GM12878 (cell line): ENCODE data around the gene PRRG1. TPM values are rescaled to one million over a fixed set of nuclear protein-coding genes. Genes with fewer than 3 reads are reported as not detected.

ENCODE experiments used
- ATAC-seq: fragments of 200-7000 bp; cut with Tn5 transposase; 3 replicates; pipeline ENCODE4 v1.9.1; 2020; ENCODE audit warnings: mild to moderate bottlenecking, moderate library complexity
- BruUV-seq: library from RNA; stranded (reverse); fragments of 400-500 nt; replicated peaks from 2 replicates; lab custom pipeline; 2021; lab: Mats Ljungman, UMichigan
- CTCF ChIA-PET: fragments of 300-600 bp; sonication (Branson Sonifier 250); formaldehyde crosslinking; extraction: SDS; loops from one replicate; lab custom pipeline; 2021; ENCODE audit warnings: inconsistent platforms; lab: Yijun Ruan, JAX
- POLR2A ChIA-PET: fragments of 350-600 bp; formaldehyde crosslinking; extraction: SDS; loops from one replicate; lab custom pipeline; 2021; ENCODE audit warnings: inconsistent platforms; lab: Charles Lee
- RAD21 ChIA-PET: fragments of 300-600 bp; sonication (Branson Sonifier 250); formaldehyde crosslinking; loops from one replicate; lab custom pipeline; 2023; ENCODE audit warnings: antibody characterized with exemption; ENCODE audit not compliant: unreplicated experiment; lab: Charles Lee
- SMC1A ChIA-PET: fragments of 300-600 bp; sonication (Branson Sonifier 250); formaldehyde crosslinking; loops from one replicate; lab custom pipeline; 2023; ENCODE audit not compliant: unreplicated experiment, uncharacterized antibody; lab: Charles Lee
- DNase-seq: peaks from one replicate; pipeline ENCODE4 v3.0.0-alpha.2; 2011; ENCODE audit warnings: low read depth, low spot score
- FAIRE-seq: peaks from 3 replicates; lab custom pipeline; 2011; peaks lifted over from hg19 to GRCh38; lab: Jason Lieb, UNC
- H2AFZ ChIP-seq: 2 replicates; pipeline ENCODE4 v1.6.0; 2011; ENCODE audit warnings: low read depth, low read length, control low read depth; ENCODE audit not compliant: control insufficient read depth
- H3K27ac ChIP-seq: 2 replicates; pipeline ENCODE4 v1.5.1; 2011; ENCODE audit warnings: control low read depth; ENCODE audit not compliant: control insufficient read depth, insufficient read depth
- H3K27me3 ChIP-seq, 2 experiments: replicated peaks in 1 of 2; 2 replicates each; pipeline versions ENCODE4 v1.6.0 to v1.6.1; 2011; ENCODE audit warnings: low read length in 1 of 2; ENCODE audit not compliant: control insufficient read depth in 2 of 2, insufficient read depth in 2 of 2
- H3K36me3 ChIP-seq, 2 experiments: 2 replicates each; pipeline ENCODE4 v1.5.1; 2011; ENCODE audit warnings: low read length in 1 of 2; ENCODE audit not compliant: control insufficient read depth in 2 of 2, insufficient read depth in 2 of 2
- H3K4me1 ChIP-seq: 2 replicates; pipeline ENCODE4 v1.6.1; 2011; ENCODE audit warnings: mild to moderate bottlenecking, low read length, moderate library complexity, mixed read lengths; ENCODE audit not compliant: control insufficient read depth, insufficient read depth
- H3K4me2 ChIP-seq: 2 replicates; pipeline ENCODE4 v1.6.0; 2011; ENCODE audit warnings: control low read depth; ENCODE audit not compliant: control insufficient read depth, insufficient read depth
- H3K4me3 ChIP-seq: fragments of 200-600 bp; sonication (generic); 2 replicates; pipeline ENCODE4 v1.5.1; 2016
- H3K79me2 ChIP-seq: 2 replicates; pipeline ENCODE4 v1.6.0; 2011; ENCODE audit warnings: low read length; ENCODE audit not compliant: control insufficient read depth, insufficient read depth
- H3K9ac ChIP-seq: 2 replicates; pipeline ENCODE4 v1.8.0; 2011; ENCODE audit warnings: low read length, control low read depth, mixed read lengths; ENCODE audit not compliant: control insufficient read depth, insufficient read depth
- H3K9me3 ChIP-seq: replicated peaks from 3 replicates; pipeline ENCODE4 v1.5.1; 2011; ENCODE audit warnings: mild to moderate bottlenecking, low read length; ENCODE audit not compliant: control insufficient read depth, insufficient read depth
- H4K20me1 ChIP-seq: 2 replicates; pipeline ENCODE4 v1.6.0; 2011; ENCODE audit not compliant: control insufficient read depth, insufficient read depth
- ASH2L ChIP-seq: fragments of 300-600, 200-600 bp; sonication (generic); IDR thresholded peaks from 2 replicates; pipeline ENCODE4 v1.6.1; 2017; ENCODE audit warnings: low read depth, mild to moderate bottlenecking, borderline replicate concordance
- BHLHE40 ChIP-seq, 2 experiments: fragments of 450-650 bp in 1 of 2; IDR thresholded peaks; 2 replicates each; pipeline ENCODE4 v1.6.1; 2011 to 2017; ENCODE audit warnings: low read depth in 2 of 2, borderline replicate concordance in 1 of 2, improper control_type of control experiment in 1 of 2, low read length in 1 of 2, mild to moderate bottlenecking in 1 of 2
- BMI1 ChIP-seq: fragments of 450-650 bp; IDR thresholded peaks from 2 replicates; pipeline ENCODE4 v1.6.1; 2016; ENCODE audit warnings: mild to moderate bottlenecking, moderate library complexity, borderline replicate concordance
- CHD2 ChIP-seq: IDR thresholded peaks from 2 replicates; pipeline ENCODE4 v1.6.1; 2011; ENCODE audit warnings: low read depth, low read length, improper control_type of control experiment, borderline replicate concordance
- HDAC2 ChIP-seq: fragments of 200-600 bp; sonication (generic); IDR thresholded peaks from 2 replicates; pipeline ENCODE4 v1.6.1; 2017
- IRF4 ChIP-seq: IDR thresholded peaks from 2 replicates; pipeline ENCODE4 v1.6.1; 2011; ENCODE audit warnings: low read depth, low read length
- LARP7 ChIP-seq: fragments of 450-650 bp; IDR thresholded peaks from 2 replicates; pipeline ENCODE4 v1.6.1; 2017; ENCODE audit warnings: mild to moderate bottlenecking
- NRF1 ChIP-seq: conservative IDR thresholded peaks from 2 replicates; pipeline ENCODE4 v1.6.1; 2011; ENCODE audit warnings: mild to moderate bottlenecking, low read depth, low read length, improper control_type of control experiment
- RB1 ChIP-seq: fragments of 450-650 bp; formaldehyde crosslinking; IDR thresholded peaks from 2 replicates; pipeline ENCODE4 v1.6.1; 2017; ENCODE audit warnings: mild to moderate bottlenecking, borderline replicate concordance
- RFX5 ChIP-seq: IDR thresholded peaks from 2 replicates; pipeline ENCODE4 v1.6.1; 2011; ENCODE audit warnings: low read depth, low read length, improper control_type of control experiment
- SRF ChIP-seq, 2 experiments: IDR thresholded peaks; 2 replicates each; pipeline ENCODE4 v1.6.1; 2011; ENCODE audit warnings: low read depth in 2 of 2, low read length in 2 of 2, mild to moderate bottlenecking in 1 of 2, moderate library complexity in 1 of 2
- TAF1 ChIP-seq: IDR thresholded peaks from 2 replicates; pipeline ENCODE4 v1.6.1; 2011; ENCODE audit warnings: mild to moderate bottlenecking, low read depth, low read length, borderline replicate concordance
- TARDBP ChIP-seq: IDR thresholded peaks from 2 replicates; pipeline ENCODE4 v1.6.1; 2016; ENCODE audit warnings: borderline replicate concordance
- ZNF274 ChIP-seq: IDR thresholded peaks from one replicate; pipeline ENCODE4 v1.8.0; 2011; ENCODE audit not compliant: insufficient read length, insufficient read depth
- WGBS: methylation state at CpG from one replicate; pipeline ENCODE4 v1.1.6; 2016; ENCODE audit warnings: low lambda C conversion rate; ENCODE audit not compliant: insufficient replicate concordance, insufficient coverage; ENCODE audit errors: missing lambda C conversion rate; 5-methylcytosine and 5-hydroxymethylcytosine counted together
- in situ Hi-C: fragments of 300-500 bp; cut with MboI; formaldehyde crosslinking; loops from 9 replicates; pipeline ENCODE4 v1.14.3; 2018; ENCODE audit warnings: mixed read lengths
- intact Hi-C: fragments of 100-400 bp; cut with micrococcal nuclease; formaldehyde crosslinking; loops from one replicate; pipeline ENCODE4 v1.14.2; 2022; ENCODE audit not compliant: unreplicated experiment
- polyA plus RNA-seq, 11 experiments: library from polyadenylated mRNA; depleted of rRNA in 4 of 11; unstranded in 6 of 11; stranded (reverse) in 5 of 11; fragments of >200 nt; fragmentation: Nextera tagmentation in 4 of 11; fragmentation: Illumina TruSeq in 1 of 11; extraction: Ambion mirVana in 4 of 11; extraction: Trizol in 1 of 11; gene quantifications; 1 replicate in 1 of 11; 2 replicates in 10 of 11; pipeline versions ENCODE4 v1.2.1 to v1.2.3, GENCODE V29; 2011 to 2016; ENCODE audit warnings: inconsistent platforms in 2 of 11, missing spikeins in 2 of 11, low read depth in 1 of 11
- total RNA-seq, 4 experiments: library from RNA; depleted of rRNA in 3 of 4; stranded (reverse); fragments of >200 nt in 3 of 4; fragmentation: Illumina TruSeq in 1 of 4; extraction: Trizol in 1 of 4; gene quantifications; 2 replicates each; pipeline versions ENCODE4 v1.2.1 to v1.2.3, GENCODE V29; 2013 to 2021
- TF ChIP-seq, protein P1 (sequence below): fragments of 450-650 bp; IDR thresholded peaks from 2 replicates; pipeline ENCODE4 v1.6.1; 2016; ENCODE audit warnings: mild to moderate bottlenecking
- TF ChIP-seq, protein P2 (sequence below): fragments of 450-650 bp; IDR thresholded peaks from 2 replicates; pipeline ENCODE4 v1.6.1; 2017; ENCODE audit warnings: low read depth, mild to moderate bottlenecking, moderate library complexity
- TF ChIP-seq, protein P3 (sequence below): fragments of 450-650 bp; IDR thresholded peaks from 2 replicates; pipeline ENCODE4 v1.6.1; 2016; ENCODE audit warnings: mild to moderate bottlenecking, moderate library complexity, borderline replicate concordance

Gene PRRG1
- total and polyA plus RNA-seq, 10 of the 15 experiments (the other 5 are each of a cell fraction or from before 2014, with no cell fraction given) = not detected

DNA sequence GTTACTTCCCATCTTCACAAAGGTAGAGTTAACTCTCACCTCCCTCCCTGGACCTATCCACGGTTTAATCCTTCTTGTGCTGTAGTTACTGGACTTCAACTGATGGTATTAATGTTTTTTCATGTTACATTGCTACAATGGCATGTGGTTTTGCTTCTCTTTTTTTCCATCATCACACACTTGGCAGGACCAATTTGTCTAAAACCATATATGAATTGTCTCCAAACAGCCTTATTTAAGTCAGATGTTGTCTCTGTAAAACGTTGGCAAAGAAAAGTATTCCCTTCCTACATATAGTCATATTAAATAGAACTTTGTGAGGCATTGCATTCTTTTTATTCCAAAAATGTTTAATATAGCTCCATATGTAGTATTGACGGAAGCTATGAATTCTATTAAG lies 15.5 kb downstream of the PRRG1 start (continued):
- no peak for TF ChIP-seq TAF1
- no peak for TF ChIP-seq HDAC2
- TF ChIP-seq RFX5 = no peak
- TF ChIP-seq, protein P1, sequence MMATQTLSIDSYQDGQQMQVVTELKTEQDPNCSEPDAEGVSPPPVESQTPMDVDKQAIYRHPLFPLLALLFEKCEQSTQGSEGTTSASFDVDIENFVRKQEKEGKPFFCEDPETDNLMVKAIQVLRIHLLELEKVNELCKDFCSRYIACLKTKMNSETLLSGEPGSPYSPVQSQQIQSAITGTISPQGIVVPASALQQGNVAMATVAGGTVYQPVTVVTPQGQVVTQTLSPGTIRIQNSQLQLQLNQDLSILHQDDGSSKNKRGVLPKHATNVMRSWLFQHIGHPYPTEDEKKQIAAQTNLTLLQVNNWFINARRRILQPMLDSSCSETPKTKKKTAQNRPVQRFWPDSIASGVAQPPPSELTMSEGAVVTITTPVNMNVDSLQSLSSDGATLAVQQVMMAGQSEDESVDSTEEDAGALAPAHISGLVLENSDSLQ = no peak
- no peak for TF ChIP-seq TARDBP
- no peak for TF ChIP-seq NRF1
- no peak for TF ChIP-seq CHD2
- TF ChIP-seq, protein P2, sequence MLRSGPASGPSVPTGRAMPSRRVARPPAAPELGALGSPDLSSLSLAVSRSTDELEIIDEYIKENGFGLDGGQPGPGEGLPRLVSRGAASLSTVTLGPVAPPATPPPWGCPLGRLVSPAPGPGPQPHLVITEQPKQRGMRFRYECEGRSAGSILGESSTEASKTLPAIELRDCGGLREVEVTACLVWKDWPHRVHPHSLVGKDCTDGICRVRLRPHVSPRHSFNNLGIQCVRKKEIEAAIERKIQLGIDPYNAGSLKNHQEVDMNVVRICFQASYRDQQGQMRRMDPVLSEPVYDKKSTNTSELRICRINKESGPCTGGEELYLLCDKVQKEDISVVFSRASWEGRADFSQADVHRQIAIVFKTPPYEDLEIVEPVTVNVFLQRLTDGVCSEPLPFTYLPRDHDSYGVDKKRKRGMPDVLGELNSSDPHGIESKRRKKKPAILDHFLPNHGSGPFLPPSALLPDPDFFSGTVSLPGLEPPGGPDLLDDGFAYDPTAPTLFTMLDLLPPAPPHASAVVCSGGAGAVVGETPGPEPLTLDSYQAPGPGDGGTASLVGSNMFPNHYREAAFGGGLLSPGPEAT = no peak
- no peak for TF ChIP-seq SRF (IDR thresholded peaks at IDR 0.05; ENCODE audit: low read depth in 2 of 2, low read length in 2 of 2)
- no peak for TF ChIP-seq ASH2L
- no peak for TF ChIP-seq LARP7

GRCh38 chrX:37367946-37368345 lies 18.8 kb downstream of the PRRG1 start:
- POLR2A ChIA-PET = no interaction called here
- DNase-seq (no peak), FAIRE-seq (no peak), ATAC-seq (no peak)
- no TSS peak for BruUV-seq
- RAD21 ChIA-PET = no interaction called here
- 0% methylated on average over 2 of the region's 2 CpGs for WGBS
- SMC1A ChIA-PET = no interaction called here
- Histone ChIP-seq H3K4me2 (no peak overlapping the region), H3K27ac (no peak overlapping the region), H4K20me1 (no peaks in the 10 kb centered on the region), H3K4me1 (no peaks in the 10 kb centered on the region), H3K9ac (no peak overlapping the region), H3K4me3 (no peak overlapping the region), H3K79me2 (no peaks in the 10 kb centered on the region), H2AFZ (no peak overlapping the region), H3K9me3 (no peaks in the 10 kb centered on the region), H3K36me3 (no peaks in the 10 kb centered on the region), H3K27me3 (no peaks in the 10 kb centered on the region)
- in situ Hi-C loops (no loop called here), intact Hi-C loops (no loop called here)
- CTCF ChIA-PET = no interaction called here
- TF ChIP-seq, protein P3, sequence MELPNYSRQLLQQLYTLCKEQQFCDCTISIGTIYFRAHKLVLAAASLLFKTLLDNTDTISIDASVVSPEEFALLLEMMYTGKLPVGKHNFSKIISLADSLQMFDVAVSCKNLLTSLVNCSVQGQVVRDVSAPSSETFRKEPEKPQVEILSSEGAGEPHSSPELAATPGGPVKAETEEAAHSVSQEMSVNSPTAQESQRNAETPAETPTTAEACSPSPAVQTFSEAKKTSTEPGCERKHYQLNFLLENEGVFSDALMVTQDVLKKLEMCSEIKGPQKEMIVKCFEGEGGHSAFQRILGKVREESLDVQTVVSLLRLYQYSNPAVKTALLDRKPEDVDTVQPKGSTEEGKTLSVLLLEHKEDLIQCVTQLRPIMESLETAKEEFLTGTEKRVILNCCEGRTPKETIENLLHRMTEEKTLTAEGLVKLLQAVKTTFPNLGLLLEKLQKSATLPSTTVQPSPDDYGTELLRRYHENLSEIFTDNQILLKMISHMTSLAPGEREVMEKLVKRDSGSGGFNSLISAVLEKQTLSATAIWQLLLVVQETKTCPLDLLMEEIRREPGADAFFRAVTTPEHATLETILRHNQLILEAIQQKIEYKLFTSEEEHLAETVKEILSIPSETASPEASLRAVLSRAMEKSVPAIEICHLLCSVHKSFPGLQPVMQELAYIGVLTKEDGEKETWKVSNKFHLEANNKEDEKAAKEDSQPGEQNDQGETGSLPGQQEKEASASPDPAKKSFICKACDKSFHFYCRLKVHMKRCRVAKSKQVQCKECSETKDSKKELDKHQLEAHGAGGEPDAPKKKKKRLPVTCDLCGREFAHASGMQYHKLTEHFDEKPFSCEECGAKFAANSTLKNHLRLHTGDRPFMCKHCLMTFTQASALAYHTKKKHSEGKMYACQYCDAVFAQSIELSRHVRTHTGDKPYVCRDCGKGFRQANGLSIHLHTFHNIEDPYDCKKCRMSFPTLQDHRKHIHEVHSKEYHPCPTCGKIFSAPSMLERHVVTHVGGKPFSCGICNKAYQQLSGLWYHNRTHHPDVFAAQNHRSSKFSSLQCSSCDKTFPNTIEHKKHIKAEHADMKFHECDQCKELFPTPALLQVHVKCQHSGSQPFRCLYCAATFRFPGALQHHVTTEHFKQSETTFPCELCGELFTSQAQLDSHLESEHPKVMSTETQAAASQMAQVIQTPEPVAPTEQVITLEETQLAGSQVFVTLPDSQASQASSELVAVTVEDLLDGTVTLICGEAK = no peak
- no peak for TF ChIP-seq BHLHE40 (IDR thresholded peaks at IDR 0.05; ENCODE audit: borderline replicate concordance in 1 of 2, low read depth in 2 of 2, low read length in 1 of 2)
- TF ChIP-seq ZNF274 = no peak
- no peak for TF ChIP-seq BMI1
- TF ChIP-seq IRF4 = no peak
- no peak for TF ChIP-seq RB1
